Spleen (tissue), 11 donors: ENCODE results near the gene ZCWPW1. TPM values are rescaled to one million over a fixed set of nuclear protein-coding genes. Genes with fewer than 3 reads are reported as not detected.

Source experiments
- DNase-seq: peaks from one replicate; pipeline ENCODE4 v3.0.0-alpha.2; 2020
- H3K27ac ChIP-seq, 8 donors: fragments of 200-600 bp; sonication (generic) in 7 of 8; 1 replicate in 4 of 8; 2 replicates in 4 of 8; pipeline versions ENCODE4 v1.5.0 to v1.8.0; 2016 to 2021; ENCODE audit warnings: inconsistent platforms in 4 of 8, mild to moderate bottlenecking in 4 of 8, moderate library complexity in 1 of 8
- H3K27me3 ChIP-seq, 7 donors: fragments of 200-600 bp; sonication (generic) in 6 of 7; replicated peaks in 1 of 7; 1 replicate in 4 of 7; 2 replicates in 3 of 7; pipeline versions ENCODE4 v1.5.0 to v1.8.0; 2016 to 2021; ENCODE audit warnings: inconsistent platforms in 3 of 7, mild to moderate bottlenecking in 1 of 7
- H3K36me3 ChIP-seq, 6 donors: fragments of 200-600 bp; sonication (generic) in 5 of 6; 1 replicate in 4 of 6; 2 replicates in 2 of 6; pipeline versions ENCODE4 v1.5.0 to v1.8.0; 2016 to 2021; ENCODE audit warnings: inconsistent platforms in 2 of 6
- H3K4me1 ChIP-seq, 6 donors: fragments of 200-600 bp; sonication (generic) in 5 of 6; 1 replicate in 3 of 6; 2 replicates in 3 of 6; pipeline versions ENCODE4 v1.5.0 to v1.8.0; 2016 to 2021; ENCODE audit warnings: inconsistent platforms in 3 of 6
- H3K4me3 ChIP-seq, 8 donors: fragments of 200-600 bp; sonication (generic) in 7 of 8; 1 replicate in 4 of 8; 2 replicates in 4 of 8; pipeline versions ENCODE4 v1.5.0 to v1.8.0; 2016 to 2021; ENCODE audit warnings: inconsistent platforms in 4 of 8, mild to moderate bottlenecking in 4 of 8, moderate library complexity in 2 of 8
- H3K9me3 ChIP-seq, 8 donors: fragments of 200-600 bp; sonication (generic) in 7 of 8; 1 replicate in 4 of 8; 2 replicates in 4 of 8; pipeline versions ENCODE4 v1.5.0 to v1.8.0; 2016 to 2021; ENCODE audit warnings: inconsistent platforms in 4 of 8
- POLR2A ChIP-seq, 3 donors: fragments of 450-650 bp; IDR thresholded peaks; one replicate each; pipeline ENCODE4 v1.5.1; 2017; ENCODE audit warnings: antibody characterized with exemption in 3 of 3, mild to moderate bottlenecking in 1 of 3
- POLR2AphosphoS5 ChIP-seq, 3 donors: sonication (generic); formaldehyde crosslinking; IDR thresholded peaks; one replicate each; pipeline ENCODE4 v1.5.1; 2017; ENCODE audit warnings: antibody characterized with exemption in 3 of 3
- WGBS, 5 donors: extraction: QIAGEN DNeasy Blood & Tissue Kit in 3 of 5; methylation state at CpG; one replicate each; pipeline versions ENCODE4 v1.1.5 to v1.1.7; 2013 to 2018; 5-methylcytosine and 5-hydroxymethylcytosine counted together
- intact Hi-C: fragments of 100-400 bp; cut with DNase I; formaldehyde crosslinking; loops from one replicate; pipeline ENCODE4 v1.15.0; 2023; ENCODE audit warnings: low total_unique reads
- polyA plus RNA-seq, 3 donors: library from polyadenylated mRNA; stranded (reverse); fragments of 200-250 nt; gene quantifications; one replicate each; pipeline ENCODE4 v1.2.1, GENCODE V29; 2013
- total RNA-seq, 7 donors: library from RNA; depleted of rRNA in 3 of 7; stranded (reverse); fragments of >200 nt in 3 of 7; fragmentation: NEBNext Ultra II Directional in 4 of 7; extraction: Animal tissue kit (Norgen Biotek cat#: 25700) in 4 of 7; gene quantifications; one replicate each; pipeline versions ENCODE4 v1.1.0 to v1.2.1, GENCODE V29; 2016 to 2021
- TF ChIP-seq, protein P1 (sequence below), 11 experiments: fragments of 200-600 bp in 7 of 11; fragments of 450-650 bp in 4 of 11; sonication (generic) in 4 of 11; IDR thresholded peaks in 8 of 11; conservative IDR thresholded peaks in 3 of 11; 1 replicate in 7 of 11; 2 replicates in 4 of 11; pipeline versions ENCODE4 v1.4.0 to v1.8.0; 2016 to 2021; ENCODE audit warnings: antibody characterized with exemption in 11 of 11, inconsistent platforms in 4 of 11, mild to moderate bottlenecking in 1 of 11
- donor health status: healthy with polysubstance abuse.
- donor health status: DM: no; HTN: no; CAD: no; lungs with moderate emphysema.
- donor health status: DM: no; HTN: no; CAD: no.
- donor health status: Bipolar disorder and iron deficiency.
- donor health status: healthy.
- donor health status: DM: no; HTN: no; CAD: no.
- donor health status: DM: yes; HTN: yes; CAD: no.

ZCWPW1 gene
- total and polyA plus RNA-seq, 10 donors: 4.5 to 42.6 (median 6.6) TPM

DNA sequence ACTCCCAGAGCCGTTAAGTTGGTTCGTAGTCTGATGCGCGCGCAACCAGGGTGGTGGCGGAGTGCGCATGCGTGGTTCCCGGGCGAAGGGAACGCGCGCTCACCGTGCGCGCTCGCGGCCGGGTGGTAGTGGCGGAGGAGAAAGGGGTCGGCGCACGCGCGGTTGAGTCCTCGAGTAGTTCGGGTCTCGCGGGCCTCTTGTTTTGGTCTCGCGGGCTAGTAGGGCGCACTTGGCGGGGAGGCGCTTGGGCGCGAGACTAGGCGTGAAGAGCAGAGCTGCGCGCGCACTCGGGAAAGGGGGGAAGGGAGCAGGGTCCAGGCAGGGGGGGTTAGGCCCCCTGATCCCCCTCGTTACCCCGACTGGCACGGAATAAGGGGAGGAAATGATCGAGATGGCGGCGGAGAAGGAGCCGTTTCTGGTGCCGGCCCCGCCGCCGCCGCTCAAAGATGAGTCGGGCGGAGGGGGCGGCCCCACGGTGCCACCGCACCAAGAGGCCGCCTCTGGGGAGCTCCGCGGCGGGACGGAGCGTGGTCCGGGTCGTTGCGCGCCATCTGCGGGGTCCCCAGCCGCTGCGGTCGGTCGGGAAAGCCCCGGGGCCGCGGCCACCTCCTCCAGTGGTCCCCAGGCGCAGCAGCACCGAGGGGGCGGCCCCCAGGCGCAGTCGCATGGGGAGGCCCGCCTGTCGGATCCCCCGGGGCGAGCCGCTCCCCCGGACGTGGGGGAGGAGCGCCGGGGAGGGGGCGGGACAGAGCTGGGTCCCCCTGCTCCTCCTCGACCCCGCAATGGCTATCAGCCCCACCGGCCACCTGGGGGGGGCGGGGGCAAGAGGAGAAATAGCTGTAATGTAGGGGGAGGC, 1.4 kb upstream of the ZCWPW1 start, which contains the start of gene MEPCE:
Gene MEPCE (plus strand): TSS at position 195 of the 856 bp plus-strand sequence. CDS start 188 bp downstream, at position 383.
- no peaks in the 10 kb centered on the region for H3K9me3 ChIP-seq
- H3K36me3 ChIP-seq: peaks cover 2 to 42% (median 23%) of the 10 kb centered on the region in 6 donors
- peak; percentile 98 for DNase-seq
- no peaks in the 10 kb centered on the region for H3K27me3 ChIP-seq
- H3K4me1 ChIP-seq: peaks cover 39 to 58% (median 53%) of the 10 kb centered on the region in 6 donors
- TF ChIP-seq, protein P1, sequence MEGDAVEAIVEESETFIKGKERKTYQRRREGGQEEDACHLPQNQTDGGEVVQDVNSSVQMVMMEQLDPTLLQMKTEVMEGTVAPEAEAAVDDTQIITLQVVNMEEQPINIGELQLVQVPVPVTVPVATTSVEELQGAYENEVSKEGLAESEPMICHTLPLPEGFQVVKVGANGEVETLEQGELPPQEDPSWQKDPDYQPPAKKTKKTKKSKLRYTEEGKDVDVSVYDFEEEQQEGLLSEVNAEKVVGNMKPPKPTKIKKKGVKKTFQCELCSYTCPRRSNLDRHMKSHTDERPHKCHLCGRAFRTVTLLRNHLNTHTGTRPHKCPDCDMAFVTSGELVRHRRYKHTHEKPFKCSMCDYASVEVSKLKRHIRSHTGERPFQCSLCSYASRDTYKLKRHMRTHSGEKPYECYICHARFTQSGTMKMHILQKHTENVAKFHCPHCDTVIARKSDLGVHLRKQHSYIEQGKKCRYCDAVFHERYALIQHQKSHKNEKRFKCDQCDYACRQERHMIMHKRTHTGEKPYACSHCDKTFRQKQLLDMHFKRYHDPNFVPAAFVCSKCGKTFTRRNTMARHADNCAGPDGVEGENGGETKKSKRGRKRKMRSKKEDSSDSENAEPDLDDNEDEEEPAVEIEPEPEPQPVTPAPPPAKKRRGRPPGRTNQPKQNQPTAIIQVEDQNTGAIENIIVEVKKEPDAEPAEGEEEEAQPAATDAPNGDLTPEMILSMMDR (IDR thresholded peaks at IDR 0.05 in 8 of 11, conservative IDR thresholded peaks at IDR 0.05 in 3 of 11): no peak
- TF ChIP-seq POLR2AphosphoS5 (IDR thresholded peaks at IDR 0.05) (peak in 2 of 3 donors; percentile 83 to 94), POLR2A (IDR thresholded peaks at IDR 0.05) (peak in 2 of 3 donors; percentile 26 to 28)
- peak within 1 kb of the TSS; percentile 99 to 100 (median 100) for H3K27ac ChIP-seq
- H3K4me3 ChIP-seq: peak within 1 kb of the TSS; percentile 67 to 97 (median 79)
- 0 to 1% (median 0%) methylated on average over 40 to 95 of the region's 95 CpGs for WGBS, 5 donors
- intact Hi-C loops: no loop called here

DNA sequence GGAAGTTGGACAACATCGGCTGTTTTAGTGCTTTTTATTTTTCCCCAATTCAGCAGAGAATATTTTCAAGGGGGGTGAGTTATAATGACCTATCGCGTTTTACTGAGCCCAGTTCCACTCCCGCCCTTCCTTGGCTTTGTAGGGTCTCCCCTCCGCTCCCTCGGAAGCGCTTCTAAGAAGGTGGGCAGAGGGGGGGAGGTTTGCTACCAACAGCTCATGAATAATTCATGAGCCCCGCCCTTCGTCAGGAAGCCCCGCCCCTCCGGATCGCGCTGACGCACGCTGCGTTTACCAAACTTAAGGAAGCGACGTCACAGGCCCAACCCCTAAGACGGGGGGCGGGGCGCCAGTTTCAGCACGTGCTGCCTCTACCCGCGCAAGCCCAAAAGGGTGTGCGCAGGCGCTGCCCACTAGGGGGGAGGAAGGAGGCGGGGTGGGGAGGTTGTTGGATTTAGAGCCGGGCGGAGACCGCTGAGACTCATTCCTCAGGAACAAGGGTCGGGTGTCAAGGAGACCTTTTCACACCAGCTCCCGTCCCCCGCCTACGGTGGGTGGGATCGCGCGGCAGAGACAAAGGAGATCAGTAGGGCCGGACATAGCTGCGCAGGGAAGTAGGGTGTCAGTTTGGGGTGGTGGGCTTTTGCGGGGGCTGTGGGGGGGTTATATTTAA, 599 bp upstream of the ZCWPW1 start:
- H3K27me3 ChIP-seq: no peaks in the 10 kb centered on the region
- H3K36me3 ChIP-seq: peaks cover 2 to 34% (median 16%) of the 10 kb centered on the region in 6 donors
- 0 to 1% (median 0%) methylated on average over 38 to 40 of the region's 40 CpGs for WGBS, 5 donors
- H3K27ac ChIP-seq: peak overlapping the region; percentile 99 to 100 (median 100)
- intact Hi-C loops: no loop called here
- DNase-seq: peak; percentile 100
- peak overlapping the region; percentile 67 to 97 (median 79) for H3K4me3 ChIP-seq
- no peaks in the 10 kb centered on the region for H3K9me3 ChIP-seq
- peaks cover 34 to 50% (median 45%) of the 10 kb centered on the region in 6 donors for H3K4me1 ChIP-seq
- TF ChIP-seq POLR2AphosphoS5 (IDR thresholded peaks at IDR 0.05) (peak in 2 of 3 donors; percentile 94 to 99), POLR2A (IDR thresholded peaks at IDR 0.05) (peak; percentile 41 to 88 (median 74))
- TF ChIP-seq, protein P1 (IDR thresholded peaks at IDR 0.05 in 8 of 11, conservative IDR thresholded peaks at IDR 0.05 in 3 of 11): peak; percentile 43 to 76 (median 64)

DNA sequence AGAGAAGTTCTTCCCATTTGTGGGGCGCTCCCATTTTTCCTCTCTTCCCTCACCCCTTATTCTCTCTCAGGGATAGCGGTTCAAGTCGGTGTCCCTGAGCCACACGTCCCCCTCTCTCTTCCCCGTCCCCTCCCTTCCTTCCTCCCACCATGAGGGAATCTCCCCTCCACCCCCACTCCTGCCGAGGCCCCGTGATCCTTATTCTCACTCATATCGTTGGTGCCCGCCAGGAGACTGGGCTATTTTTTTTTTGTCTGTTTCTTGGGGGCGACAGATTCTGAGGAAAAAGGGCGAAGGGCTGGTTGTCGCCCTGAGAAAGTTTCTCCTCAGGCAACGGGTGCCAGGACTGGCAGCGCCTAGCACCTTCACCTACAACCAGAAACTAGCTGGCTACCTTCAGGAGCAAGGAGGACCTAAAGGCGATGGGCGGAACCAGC, 723 bp downstream of the ZCWPW1 start:
- peak overlapping the region; percentile 99 to 100 (median 100) for H3K27ac ChIP-seq

More for the DNA sequence above, 723 bp downstream of the ZCWPW1 start:
- no peaks in the 10 kb centered on the region for H3K27me3 ChIP-seq
- H3K36me3 ChIP-seq: peaks cover 0 to 21% (median 3%) of the 10 kb centered on the region in 6 donors
- TF ChIP-seq, protein P1 (IDR thresholded peaks at IDR 0.05 in 8 of 11, conservative IDR thresholded peaks at IDR 0.05 in 3 of 11): peak in 1 of 11 experiments; percentile 3
- no peak for TF ChIP-seq POLR2AphosphoS5 (IDR thresholded peaks at IDR 0.05)
- WGBS, 5 donors: 51 to 57% (median 56%) methylated on average over 16 of the region's 16 CpGs
- no peaks in the 10 kb centered on the region for H3K9me3 ChIP-seq
- H3K4me3 ChIP-seq: peak overlapping the region in 6 of 8 donors; percentile 38 to 97 (median 79)
- peaks cover 23 to 47% (median 32%) of the 10 kb centered on the region in 6 donors for H3K4me1 ChIP-seq
- intact Hi-C loops: no loop called here
- no peak for DNase-seq
